ENCODE results near the gene GPM6B.
"Not testable (repeated sequence)": the region's sequence is repeated elsewhere in the genome, so short reads cannot be mapped to it uniquely, and the experiment has no call there.

DNA sequence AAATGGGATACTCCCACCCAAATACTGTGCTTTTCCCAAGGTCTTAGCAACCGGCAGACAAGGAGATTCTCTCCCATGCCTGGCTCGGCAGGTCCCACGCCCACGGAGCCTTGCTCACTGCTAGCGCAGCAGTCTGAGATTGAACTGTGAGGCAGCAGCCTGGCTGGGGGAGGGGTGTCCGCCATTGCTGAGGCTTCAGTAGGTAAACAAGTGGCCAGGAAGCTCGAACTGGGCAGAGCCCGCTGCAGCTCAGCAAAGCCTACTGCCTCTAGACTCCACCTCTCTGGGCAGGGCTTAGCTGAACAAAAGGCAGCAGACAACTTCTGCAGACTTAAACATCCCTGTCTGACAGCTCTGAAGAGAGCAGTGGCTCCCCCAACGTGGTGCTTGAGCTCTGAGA, 92.0 kb downstream of the GPM6B start:
- not testable (repeated sequence) for TF ChIP-seq POLR2A (IDR thresholded peaks at IDR 0.05; ENCODE audit: low read length); GATA1 (IDR thresholded peaks at IDR 0.05; ENCODE audit: low read depth, low read length)
